Cerebellar nuclear complex (tissue), 1 donor: ENCODE measurements around the gene DTYMK.

Experiments used
- DNase-seq, 2 experiments: peaks; one replicate each; lab custom pipeline; 2025; lab: John Stamatoyannopoulos, UW

The DTYMK gene

DNA sequence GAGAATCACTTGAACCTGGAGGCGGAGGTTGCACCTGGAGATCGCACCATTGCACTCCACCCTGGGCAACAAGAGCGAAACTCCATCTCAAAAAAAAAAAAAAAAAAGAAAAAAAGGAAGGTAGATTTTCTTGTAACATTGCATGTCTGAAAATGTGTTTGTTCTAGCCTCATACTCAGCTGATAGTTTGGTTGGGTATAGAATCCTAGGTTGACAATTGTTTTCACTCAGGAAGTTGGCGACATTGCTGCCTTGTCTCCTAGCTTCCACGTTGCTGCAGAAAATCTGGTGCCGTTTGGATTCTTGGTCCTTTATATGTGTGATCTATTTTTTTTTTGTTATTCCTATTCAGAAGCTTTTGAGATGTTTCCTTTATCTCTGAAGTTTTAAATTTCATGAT is 19.9 kb upstream of the DTYMK start:
- DNase-seq, result no peak

DNA sequence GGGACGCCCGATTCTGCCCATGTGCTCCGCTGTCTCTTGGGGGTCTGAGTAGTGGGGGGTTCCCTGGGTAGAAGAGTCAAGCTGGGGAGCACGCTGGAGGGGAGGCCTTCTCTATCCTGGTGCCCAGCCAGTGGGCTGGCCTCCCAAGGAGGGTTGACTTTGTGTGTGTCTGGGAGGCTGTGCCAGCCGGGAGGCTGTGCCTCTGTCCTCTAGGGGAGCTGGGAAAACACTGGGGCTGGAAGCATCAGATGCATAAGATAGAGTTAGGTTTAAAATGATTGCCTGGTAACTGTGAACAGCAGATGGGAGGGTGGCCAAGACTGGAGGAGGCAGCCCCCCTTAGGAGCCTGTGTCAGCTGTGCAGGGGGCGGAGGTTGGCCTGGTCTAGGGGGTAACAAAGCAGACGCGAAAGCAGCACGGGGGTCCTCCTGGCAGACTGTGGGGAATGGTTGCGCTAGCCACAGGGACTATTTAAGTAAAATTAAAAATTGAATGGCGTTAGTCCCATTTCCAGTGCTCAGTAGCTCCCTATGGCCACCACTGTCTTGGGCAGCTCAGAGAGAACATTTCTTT is 16.5 kb upstream of the DTYMK start:
- no peak for DNase-seq

DNA sequence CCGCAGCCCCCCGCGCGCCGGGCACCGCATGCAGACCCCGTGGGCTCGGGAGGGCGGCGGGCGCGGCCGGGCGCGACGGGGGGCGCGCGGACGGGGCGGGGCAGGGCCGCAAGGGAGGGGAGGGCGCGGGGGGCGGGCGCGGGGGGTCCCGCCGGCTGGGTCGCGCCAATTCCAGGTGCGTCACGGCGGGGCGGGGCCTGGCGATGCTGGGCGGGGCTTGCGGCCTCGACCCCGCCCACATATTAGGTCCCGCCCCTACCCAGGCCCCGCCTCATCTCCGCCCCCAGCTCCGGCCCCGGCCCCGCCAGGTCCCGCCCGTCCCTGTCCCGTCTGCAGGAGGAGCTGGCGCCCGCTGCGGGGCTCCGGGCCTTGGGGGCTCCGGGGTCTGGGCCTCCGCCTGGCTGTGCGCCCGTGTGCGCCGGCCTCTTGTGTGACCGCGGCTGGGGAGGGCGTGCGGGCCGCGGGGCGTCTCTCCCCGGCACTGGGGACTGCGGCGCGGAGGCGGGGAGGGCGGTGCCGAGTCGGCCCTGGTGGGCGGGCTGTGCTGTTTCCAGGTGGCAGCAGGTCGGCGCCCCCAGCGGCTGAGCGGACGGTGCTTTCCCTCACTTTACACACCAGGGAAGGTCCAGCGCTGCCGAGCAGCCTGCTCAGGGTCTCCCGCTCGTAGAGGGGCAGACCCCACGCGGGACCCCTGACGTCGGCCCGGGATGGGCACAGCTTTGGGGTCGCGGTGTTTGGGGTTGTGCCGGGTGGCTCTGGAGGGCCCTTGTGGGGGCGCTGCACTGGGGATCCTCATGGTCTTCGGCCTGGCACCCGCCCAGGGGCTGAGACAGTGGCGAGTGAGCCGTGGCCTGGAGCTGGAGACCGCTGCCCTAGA is 15.8 kb upstream of the DTYMK start:
- peak in 1 of 2 experiments; percentile 28 for DNase-seq

DNA sequence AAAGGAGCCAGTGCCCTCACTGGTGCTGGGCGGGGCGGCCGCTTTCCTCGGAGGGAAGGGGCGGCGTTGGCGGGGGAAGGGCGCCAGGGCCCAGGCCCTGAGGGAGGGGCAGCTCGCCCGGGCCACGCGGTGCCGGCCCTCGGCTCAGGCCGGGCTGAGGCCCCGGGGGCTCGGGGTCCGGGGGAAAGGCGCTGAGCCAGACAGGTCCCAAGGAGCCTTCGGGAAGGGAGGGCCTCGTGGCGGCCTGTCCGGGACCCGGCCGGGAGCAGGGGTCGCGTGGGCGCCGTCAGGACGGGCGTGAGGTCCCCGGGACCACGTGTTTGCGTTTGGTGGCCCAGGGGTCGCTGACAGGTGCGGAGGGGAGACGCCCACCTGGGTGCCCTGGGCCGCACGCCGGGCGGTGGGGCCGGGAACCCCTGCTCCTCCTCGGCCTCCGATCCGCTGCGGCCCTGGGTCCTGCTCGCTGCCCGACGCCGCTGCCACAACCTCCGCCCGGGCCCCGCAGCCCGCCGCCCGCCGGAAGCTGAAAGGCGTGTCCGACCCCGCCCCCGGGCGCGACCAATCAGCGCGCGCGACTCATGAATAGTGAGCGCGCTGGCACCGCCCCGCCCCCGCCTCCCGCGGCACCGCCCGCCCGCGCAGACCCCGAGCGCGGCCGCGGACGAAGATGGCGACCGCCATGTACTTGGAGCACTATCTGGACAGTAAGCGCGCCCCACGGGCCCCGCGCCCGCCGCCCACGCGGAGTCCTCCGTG is 15.0 kb upstream of the DTYMK start, which contains the start of gene ING5:
Gene ING5 (plus strand): TSS at position 641 of the 756 bp plus-strand sequence. CDS start 27 bp downstream, at position 668.
- DNase-seq, result peak in 1 of 2 experiments; percentile 34

DNA sequence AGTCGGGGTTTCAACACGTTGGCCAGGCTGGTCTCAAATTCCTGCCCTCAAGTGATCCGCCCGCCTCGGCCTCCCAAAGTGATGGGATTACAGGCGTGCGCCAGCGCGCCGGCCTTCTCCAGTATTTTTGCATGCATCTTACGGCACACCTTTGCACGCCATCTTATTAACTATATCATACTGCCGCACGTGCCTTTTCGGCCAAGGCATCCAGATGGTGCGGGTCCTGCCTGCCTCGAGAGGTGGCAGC is 14.5 kb upstream of the DTYMK start:
- DNase-seq, result peak in 1 of 2 experiments; percentile 8

DNA sequence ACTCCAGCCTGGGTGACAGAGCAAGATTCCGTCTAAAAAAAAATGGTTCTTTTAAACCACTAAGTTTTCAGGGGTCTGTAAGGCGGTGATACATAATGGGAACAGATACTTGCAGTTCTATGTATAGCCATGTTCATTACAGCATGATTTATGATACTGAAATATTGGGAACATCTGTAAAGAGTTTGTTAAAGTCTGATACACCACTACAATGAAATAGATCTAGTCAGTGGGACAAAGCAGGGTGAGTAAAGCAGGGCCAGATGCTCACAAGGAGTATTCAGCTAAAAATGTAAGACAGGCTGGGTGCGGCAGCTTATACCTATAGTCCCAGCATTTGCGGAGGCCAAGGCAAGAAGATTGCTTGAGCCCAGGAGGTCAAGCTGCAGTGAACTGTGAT is 9.0 kb upstream of the DTYMK start:
- no peak for DNase-seq

DNA sequence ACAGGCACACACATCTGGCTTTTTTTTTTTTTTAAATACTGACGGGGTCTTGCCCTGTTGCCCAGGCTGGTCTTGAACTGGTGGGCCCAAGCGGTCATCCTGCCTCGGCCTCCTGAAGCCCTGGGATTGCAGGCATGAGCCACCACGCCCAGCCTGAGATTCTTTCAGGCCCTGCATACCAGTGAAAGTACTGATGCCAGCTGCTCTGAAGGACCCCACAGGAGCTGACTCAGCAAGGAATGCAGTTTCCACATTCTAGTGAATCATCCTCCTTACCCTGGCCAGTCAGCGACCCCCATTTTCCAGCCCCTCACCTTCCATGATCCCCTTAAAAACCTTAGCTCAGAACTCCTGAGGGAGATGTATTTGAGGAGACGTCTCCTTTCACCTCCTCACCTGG is 5.8 kb upstream of the DTYMK start:
- no peak for DNase-seq

DNA sequence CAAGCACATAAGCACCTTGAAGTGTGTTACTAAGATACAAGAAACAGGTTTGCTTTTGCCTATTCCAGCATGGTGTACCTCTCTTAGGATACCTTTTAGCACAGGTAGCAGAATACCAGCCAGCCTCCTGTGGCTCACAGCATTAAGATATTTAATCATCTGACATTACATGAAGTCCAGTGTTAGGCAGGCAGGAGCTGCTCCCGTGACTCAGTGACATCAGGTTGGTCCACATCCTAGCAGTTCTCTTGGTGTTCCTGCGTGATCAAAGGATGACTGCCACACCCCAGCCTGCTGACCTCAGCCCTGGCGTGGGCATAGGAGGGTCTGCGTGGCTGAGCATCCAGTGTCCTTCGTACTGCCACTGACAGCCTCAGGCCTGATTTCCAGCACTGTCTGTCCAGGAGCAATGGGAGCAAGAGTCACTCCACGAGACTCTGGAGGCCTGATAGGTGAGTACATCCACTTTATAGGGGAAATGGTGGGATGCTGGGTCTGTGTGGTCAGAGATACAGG is 3.6 kb upstream of the DTYMK start:
- DNase-seq, result no peak

DNA sequence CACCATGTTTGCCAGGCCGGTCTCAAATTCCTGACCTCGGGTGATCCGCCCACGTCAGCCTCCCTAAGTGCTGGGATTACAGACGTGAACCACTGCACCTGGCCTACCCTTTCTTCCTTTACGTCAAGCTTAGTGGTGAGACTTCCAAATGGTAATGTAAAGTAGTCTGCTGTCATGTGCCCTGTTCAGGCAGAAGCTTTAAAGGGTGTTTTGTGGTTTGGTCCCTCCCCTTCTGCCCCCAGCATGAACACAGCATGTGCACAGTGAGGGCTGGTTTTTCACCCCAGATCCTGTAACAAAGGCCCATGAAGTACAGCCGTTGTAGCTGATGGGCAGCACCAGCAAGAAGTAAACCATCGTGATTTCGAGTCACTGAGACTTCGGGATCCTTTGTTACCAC is 2.7 kb upstream of the DTYMK start:
- no peak for DNase-seq

DNA sequence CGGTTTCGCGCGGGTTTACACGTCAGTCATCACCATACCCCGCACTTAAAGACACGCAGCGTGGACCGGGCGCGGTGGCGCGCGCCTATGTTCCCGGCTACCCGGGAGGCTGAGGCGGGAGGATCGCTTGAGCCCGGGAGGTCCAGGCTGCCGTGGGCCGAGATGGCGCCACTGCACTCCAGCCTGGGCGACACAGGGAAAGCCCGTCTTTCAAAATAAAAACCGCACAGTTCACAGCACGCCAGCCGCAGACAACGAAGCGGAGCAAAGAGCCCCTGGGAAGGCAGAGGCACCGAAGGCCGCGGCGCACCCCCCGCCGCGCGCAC is 328 bp downstream of the DTYMK start:
- no peak for DNase-seq

DNA sequence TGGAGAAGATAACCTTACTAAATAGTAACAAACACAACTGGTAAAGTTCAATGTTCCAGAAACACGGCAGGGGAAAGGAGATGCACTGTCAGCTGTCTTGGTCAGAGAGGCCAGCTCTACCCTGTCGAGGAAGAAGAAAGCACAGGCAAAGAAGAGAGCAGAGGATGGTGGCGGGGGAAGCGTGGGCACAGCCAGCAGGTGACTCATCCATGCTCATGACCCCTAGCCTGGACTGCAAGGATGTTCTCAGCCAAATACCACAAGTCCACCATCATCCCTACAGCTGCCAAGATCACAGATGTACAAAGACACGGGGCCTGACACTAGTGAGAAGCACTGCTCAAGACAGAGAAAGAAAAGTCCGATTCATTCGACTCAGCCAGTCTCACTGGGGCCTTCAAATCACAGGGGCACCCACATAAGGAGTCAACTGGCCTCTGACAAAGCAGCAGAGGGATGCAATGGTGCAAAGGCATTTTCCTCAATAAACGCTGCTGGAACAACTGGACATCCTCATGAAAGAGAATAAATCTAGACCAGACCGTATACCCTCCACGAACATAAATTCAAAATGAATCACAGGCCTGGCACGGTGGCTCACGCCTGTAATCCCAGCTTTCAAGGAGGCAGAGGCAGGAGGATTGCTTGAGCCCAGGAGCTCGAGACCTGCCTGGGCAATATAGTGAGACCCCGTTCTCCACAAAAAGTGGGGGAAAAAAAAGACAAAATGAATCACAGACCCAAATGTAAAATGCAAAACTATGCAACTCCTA is 5.6 kb downstream of the DTYMK start:
- DNase-seq, result no peak

DNA sequence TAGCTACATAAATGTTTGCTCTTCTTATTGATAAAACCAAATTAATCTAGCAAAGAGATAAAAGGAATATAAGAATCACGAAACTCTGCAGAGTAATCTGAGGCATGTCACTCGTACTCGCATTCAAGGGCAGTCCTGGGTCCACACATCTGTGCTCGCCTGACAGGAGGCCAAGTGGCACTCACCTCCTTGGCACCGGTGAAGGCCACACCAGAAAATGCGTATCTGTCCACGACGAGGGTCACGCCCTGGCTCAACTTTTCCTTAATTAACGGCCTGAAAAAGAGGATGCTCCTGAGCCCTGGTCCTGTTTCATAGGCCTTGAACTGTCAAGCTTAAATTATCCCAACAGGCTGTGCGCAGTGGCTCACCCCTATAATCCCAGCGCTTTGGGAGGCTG is 6.6 kb downstream of the DTYMK start:
- DNase-seq, result no peak

DNA sequence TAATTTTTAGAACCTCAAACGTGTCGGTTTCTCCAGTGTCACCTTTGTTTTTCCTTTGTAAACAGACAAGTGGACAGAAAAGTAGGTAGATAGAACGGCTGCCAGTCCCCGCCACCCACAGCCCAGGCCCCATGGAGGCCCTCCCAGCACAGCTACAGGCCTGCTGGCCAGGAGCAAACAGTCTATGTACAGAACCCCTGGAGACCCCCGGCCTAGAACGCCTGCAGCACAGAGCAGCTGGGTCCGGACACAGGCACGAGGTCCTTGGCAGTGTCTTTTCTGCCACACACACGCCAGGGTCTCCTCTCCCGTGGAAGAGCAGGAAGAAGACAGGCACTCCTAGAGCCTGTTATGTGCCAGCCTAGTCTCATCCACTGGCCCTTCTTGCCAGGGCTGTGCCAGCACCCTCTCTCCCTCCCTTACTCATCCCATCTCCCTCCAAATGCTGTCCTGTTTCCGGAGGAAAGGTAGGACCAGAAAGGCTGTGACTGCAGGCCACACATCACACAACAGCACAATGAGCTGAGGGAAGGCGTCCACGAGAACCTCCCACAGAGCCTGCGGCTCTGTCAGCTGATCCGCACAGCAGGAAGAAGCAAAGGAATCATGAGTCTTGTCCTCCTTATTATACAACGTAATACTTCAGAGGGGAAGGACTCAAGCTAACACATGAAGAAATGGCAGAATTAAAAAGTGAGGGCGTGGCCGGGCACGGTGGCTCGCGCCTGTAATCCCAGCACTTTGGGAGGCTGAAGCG is 7.7 kb downstream of the DTYMK start:
- DNase-seq, result no peak

DNA sequence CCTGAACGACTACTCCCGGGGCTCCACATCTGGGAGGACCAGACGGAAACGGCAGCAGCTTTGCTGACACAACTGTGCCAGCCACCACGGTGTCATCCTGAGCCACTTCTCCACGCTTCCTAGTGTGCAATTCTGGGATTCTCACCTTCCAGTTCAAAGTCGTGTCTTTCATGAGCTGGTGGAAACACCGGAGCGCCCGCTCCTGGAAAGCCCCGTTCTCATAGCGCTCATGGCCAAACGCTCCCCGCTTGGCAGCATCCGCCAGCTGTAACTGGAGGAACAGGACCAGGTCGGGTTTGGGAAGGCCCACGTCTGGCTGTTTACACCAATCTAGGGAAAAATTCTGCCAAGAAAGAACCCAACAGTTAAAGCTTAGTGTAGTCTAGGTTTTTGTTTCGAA is 8.3 kb downstream of the DTYMK start:
- DNase-seq, result no peak

DNA sequence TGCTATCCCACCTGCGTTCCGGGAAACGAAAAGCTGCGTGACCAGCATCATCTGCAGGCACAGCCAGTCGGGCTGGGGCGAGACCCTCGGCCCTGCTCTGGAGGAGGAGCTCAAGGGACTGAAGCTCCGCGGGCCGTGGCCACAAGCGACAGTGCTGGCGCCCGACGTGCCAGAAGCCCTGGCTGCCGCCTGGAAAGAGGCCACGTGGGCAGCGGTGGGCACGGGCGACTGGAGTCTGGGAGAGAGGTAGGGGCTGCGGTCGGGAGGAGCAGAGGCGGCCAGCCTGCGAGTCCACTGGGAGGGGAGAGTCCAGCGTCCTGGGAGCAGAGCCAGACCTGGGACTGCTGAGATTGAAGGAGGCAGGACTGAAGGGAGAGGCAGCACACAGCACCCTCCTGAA is 9.2 kb downstream of the DTYMK start:
- no peak for DNase-seq

DNA sequence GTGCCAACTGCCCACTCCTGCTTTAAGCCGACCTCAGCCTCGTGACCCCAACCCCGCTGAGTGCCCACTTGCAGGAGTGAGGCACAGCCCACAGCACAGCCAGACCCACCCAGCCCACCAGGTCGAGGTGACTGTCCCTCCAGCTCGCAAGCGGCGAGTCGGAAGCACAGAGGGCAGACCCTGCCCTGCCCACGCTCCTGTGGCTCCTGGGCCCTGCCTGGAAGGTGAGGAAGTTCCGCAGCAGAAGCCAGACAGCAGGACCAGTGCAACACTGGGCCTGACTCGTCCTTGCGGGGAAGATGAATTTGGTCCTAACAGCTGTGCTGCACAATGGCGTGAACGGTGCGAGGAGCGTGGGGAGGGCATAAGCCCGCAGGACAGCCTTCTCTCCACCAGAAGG is 9.9 kb downstream of the DTYMK start:
- no peak for DNase-seq

DNA sequence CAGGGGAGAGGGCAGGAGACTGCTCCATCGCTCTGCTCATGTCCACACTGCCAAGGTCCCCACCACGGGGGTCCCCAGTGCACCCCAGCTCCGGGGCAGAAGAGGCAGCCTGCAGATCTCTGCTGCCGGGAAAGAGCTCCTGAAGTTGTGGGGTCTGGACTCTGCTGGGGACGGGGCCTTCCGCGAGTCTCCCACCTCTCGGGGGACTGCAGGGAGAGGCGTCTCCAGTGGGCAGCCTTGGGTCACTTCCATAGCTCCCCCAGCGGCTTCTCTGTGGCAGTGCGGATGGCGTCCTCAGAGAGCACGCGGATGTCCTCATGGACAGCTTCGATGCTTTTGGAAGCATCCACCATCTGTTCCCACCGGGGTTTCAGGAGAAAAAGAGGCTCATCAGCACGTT is 10.7 kb downstream of the DTYMK start:
- no peak for DNase-seq

DNA sequence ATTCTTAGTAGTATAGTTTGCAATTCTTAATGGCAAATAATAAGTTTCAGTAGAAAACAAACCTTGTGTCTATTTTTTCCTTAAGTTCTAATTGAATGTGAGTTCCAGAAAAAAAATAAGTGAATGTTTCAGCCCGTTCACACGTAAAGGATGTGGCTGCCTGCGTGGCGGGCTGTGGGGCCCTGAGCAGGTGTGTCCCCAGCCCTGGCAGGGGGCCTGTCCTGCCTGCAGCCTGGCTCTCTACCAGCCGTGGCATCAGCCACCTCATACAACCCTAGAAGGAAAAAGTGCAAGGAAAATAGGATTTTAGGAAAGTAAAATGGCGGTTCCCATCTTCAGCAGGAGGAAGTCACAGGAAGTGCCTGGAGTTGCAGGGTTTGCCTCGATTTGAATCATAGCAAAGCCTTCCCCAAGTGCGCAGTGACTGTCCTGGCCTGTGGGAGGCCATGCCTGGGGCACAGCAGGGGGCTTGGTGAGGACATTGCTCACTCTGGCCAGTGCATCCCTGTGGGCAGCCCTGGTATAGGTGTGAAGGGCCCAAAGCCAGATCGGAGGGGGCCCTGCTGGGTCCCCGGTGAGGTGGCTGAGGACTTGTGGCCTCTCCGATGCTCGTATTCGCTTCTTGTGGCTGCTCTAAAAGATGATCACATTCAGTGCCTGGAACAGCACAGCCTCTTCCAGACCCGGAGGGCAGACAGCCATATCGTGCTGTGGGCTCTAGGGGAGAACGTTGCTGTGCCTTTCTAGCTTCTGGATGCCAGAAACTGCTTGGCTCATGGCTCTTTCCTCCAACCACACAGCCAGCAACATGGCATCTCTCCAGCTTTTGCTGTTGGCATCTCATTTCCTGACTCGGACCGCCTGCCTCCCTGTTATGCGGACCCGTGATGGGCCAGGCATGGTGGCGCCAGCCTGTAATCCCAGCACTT is 12.6 kb downstream of the DTYMK start:
- peak in 1 of 2 experiments; percentile 55 for DNase-seq

DNA sequence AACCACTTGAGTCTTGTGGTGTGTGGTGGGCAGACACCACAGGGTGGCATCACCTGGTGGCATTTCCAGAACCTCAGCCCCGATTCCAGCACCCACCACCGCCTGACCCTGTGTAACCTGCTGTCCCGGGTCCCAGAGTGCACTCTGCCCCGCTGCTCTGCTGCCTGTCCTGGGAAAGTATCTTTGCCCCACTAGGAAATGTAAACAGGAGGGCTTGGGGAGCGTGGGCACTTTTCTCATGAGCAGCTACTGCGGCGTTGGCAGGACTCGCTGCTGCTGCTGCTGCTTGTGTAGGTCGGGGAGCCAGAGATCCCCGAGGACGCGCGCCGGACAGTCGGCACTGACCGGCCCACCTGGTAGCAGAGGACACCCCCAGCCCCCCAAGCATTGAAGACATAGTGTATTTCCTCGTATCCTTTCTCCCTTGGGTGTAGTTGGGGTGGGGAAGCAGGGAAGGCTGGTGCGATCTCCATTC is 13.4 kb downstream of the DTYMK start:
- no peak for DNase-seq
